ENCODE results near the gene CDC37L1.
"Not testable (repeated sequence)": the region's sequence is repeated elsewhere in the genome, so short reads cannot be mapped to it uniquely, and the experiment has no call there.

CDC37L1 gene

GRCh38 chr9:4717815-4718214 lies 38.4 kb downstream of the CDC37L1 start:
- no peak for DNase-seq

GRCh38 chr9:4718911-4719310 lies 39.5 kb downstream of the CDC37L1 start:
- DNase-seq, result no peak

GRCh38 chr9:4721736-4722135 lies 42.4 kb downstream of the CDC37L1 start:
- no peak for DNase-seq

- peak; percentile 56 for DNase-seq
These were observed 46.5 kb downstream of the CDC37L1 start for GRCh38 chr9:4725706-4726442.

DNA sequence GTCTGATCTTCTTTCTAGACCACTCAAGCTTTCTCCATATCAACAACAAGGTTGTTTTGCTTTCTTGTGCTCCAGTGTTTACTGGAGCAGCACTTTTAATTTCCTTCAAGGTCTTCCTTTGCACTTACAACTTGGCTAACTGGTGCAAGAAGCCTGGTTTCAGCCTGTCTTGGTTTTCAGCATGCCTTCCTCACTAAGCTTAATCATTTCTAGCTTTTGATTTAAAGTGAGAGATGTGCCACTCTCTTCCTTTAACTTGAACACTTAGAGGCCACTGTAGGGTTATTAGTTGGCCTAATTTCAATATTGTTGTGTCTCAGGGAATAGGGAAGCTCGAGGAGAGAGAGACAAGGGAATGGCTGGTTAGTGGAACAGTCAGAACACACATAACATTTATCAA lies 48.2 kb downstream of the CDC37L1 start:
- peak; percentile 51 for DNase-seq

GRCh38 chr9:4732890-4733289 lies 53.5 kb downstream of the CDC37L1 start:
- DNase-seq, result no peak

DNA sequence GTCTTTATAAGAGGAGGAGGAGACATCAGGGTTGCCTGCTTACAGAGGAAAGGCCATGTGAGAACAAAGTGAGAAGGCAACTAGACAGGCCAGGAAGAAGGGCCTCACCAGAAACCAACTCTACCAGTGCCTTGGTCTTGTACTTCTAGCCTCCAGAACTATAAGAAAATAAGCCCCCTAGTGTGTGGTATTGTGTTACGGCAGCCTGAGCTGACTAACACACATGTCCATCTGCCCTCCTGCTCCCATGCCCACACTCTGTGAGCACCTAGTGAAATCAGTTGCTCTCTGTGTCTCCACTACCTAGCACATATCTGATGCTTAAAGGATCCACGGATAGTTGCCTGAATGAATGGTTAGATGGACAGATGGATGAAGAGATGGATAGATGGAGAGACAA lies 54.8 kb downstream of the CDC37L1 start:
- DNase-seq, result no peak

- no peak for DNase-seq
These were observed 59.7 kb downstream of the CDC37L1 start for GRCh38 chr9:4738866-4739586.

GRCh38 chr9:4739587-4740387 lies 60.4 kb downstream of the CDC37L1 start:
- no peak for DNase-seq

DNA sequence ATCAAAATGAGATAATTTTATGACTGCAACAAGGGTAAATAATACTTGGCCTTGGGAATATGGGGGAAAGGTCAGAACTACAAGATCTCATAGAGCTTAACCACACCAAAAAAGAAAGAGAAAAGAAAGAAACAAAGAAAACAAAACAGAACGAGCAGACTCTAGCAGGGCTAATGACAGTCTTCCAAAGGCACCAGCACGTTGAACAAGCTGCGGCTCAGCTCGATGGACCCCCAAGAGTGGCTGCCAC lies 60.9 kb downstream of the CDC37L1 start:
- no peak for DNase-seq

DNA sequence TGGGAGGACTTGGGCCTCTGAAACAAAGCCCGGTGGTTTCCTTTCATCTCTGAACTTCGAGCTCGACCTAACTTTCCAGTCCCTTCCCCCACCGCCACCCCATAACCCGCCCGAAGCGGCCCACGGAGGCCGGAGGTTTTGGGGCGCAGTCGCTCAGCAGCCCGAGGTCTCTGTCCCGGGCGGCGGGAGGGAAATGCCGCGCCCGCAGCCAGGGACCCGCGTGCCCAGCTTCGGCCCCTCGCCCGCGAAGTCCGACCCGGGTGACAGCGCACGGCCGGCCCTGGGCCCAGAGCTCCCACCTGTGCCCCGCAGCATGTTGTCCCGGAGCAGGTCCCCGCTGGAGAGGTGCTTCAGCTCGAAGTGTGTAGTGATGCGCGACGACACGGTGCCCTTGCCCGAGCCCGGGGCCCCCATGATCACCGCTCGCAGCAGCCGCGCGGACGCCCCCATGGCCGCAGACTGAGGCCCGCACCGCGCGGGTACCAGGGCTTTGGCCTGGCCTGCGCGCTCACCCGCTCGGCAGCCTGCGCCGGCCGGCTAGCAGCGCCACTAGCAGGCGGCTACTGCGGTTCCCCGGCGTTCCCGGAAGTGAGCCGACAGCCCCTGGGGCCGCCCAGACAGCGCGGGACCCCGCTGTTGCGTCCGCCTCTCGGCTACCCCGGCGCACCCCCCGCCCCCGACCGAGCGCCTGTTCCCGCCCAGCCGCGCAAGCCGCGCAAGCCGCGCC lies 61.4 kb downstream of the CDC37L1 start, which contains the start of gene AK3:
Gene AK3, minus strand, starts transcription at position 565 of the 727 bp plus-strand sequence. Its CDS starts 115 bp downstream, at position 450.
- peak; percentile 88 for DNase-seq

- no peak for DNase-seq
These were observed 62.2 kb downstream of the CDC37L1 start for GRCh38 chr9:4741365-4742089.

- DNase-seq, result no peak
These were observed 62.9 kb downstream of the CDC37L1 start for GRCh38 chr9:4742246-4742645.

GRCh38 chr9:4743131-4743875 lies 63.9 kb downstream of the CDC37L1 start:
- DNase-seq, result no peak

DNA sequence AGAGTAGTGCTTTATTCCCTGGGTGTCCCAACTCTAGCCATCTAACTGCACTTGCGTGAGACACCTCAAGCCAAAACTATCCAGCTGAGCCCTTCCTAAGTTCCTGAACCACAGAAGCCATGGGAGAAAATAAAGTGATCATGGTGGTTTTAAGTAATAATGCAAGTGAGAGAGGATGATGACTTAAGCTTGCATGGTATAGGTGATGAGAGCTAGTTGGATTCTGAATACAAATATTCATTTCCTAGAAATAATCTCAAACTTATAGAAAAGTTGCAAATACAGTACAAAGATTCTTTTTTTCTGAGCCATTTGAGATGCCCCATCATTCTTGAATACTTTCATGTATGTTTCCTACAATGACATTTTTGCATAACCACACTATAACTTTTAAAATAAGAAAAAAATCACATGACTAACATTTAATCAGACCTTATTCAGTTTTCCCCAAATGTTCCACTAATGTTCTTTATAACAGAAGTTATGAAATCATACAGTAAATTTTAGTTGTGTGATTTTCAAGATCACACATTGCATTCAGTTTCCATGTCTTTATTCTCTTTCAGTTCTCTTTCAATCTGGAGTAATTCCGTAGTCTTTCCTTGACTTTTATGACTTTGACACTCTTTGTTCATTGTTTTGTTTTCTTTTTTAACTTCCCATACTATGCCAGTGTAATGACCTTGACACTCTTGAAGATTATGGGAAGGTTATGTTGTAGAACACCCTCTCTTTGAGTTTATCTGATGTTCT lies 67.1 kb downstream of the CDC37L1 start:
- no peak for DNase-seq

DNA sequence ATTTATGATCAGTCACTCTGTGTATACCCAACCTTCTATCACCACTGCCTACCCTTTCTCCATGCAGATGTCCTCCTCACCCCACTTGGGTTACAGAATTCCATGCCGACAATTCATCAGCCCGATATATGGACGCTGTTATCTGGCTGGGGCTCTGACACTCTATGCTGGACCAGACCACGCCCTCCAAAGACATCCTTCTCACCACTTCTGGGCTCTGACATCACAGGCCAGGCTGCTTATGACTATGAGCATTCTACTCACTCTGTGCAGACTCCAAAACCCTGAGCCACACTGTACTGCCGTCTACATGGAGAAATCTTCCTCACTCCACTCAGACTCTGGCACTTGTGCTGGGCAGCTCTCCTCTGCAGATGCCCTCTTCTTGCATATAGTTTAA lies 69.2 kb downstream of the CDC37L1 start:
- DNase-seq, result no peak

- peak; percentile 50 for DNase-seq
These were observed 70.8 kb downstream of the CDC37L1 start for GRCh38 chr9:4750023-4750673.

DNA sequence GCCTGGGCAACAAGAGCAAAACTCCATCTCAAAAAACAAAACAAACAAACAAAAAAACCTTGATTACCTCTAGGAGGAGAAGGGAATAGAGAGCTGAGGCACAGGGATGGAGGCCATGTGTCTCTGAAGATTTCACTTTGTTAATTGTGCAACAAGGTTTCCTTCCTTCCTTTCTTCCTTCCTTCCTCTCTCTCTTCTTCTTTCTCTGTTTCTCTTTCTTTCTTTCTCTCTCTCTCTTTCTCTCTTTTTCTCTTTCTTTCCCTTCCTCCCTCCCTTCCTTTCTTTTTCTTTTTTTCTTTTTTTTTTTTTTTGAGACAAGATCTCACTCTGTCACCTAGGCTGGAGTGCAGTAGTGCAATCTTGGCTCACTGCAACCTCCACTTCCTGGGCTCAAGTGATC lies 75.2 kb downstream of the CDC37L1 start:
- DNase-seq, result not testable (repeated sequence)

GRCh38 chr9:4755026-4755609 lies 75.7 kb downstream of the CDC37L1 start:
- no peak for DNase-seq

- no peak for DNase-seq
These were observed 77.1 kb downstream of the CDC37L1 start for GRCh38 chr9:4756420-4756819.
